Adrenal gland (tissue), 12 donors: ENCODE results near the gene HBZ. TPM values are rescaled to one million over a fixed set of nuclear protein-coding genes. Genes with fewer than 3 reads are reported as not detected.

Experiments used
- DNase-seq, 7 donors: peaks; one replicate each; pipeline ENCODE4 v3.0.0-alpha.2; 2019 to 2020
- H3K27ac ChIP-seq, 5 donors: fragments of 200-600 bp; sonication (generic) in 4 of 5; 1 replicate in 3 of 5; 2 replicates in 2 of 5; pipeline versions ENCODE4 v1.5.1 to v1.8.0; 2016 to 2020; ENCODE audit warnings: mild to moderate bottlenecking in 1 of 5
- H3K27me3 ChIP-seq: fragments of 200-600 bp; 2 replicates; pipeline ENCODE4 v1.8.0; 2021
- H3K36me3 ChIP-seq, 2 donors: fragments of 200-600 bp; replicated peaks in 1 of 2; 1 replicate in 1 of 2; 2 replicates in 1 of 2; pipeline versions ENCODE4 v1.5.1 to v1.8.0; 2018 to 2022
- H3K4me1 ChIP-seq, 2 donors: fragments of 200-600 bp; replicated peaks in 1 of 2; 1 replicate in 1 of 2; 2 replicates in 1 of 2; pipeline versions ENCODE4 v1.5.1 to v1.8.0; 2018 to 2021
- H3K4me3 ChIP-seq, 4 donors: fragments of 200-600 bp; sonication (generic) in 3 of 4; one replicate each; pipeline ENCODE4 v1.5.1; 2016 to 2018
- H3K9me3 ChIP-seq, 3 donors: fragments of 200-600 bp; sonication (generic) in 1 of 3; replicated peaks in 1 of 3; 1 replicate in 2 of 3; 2 replicates in 1 of 3; pipeline versions ENCODE4 v1.5.1 to v1.8.0; 2016 to 2021
- POLR2A ChIP-seq, 2 donors: fragments of 450-650 bp; IDR thresholded peaks; one replicate each; pipeline ENCODE4 v1.6.1; 2017; ENCODE audit warnings: antibody characterized with exemption in 2 of 2, mild to moderate bottlenecking in 2 of 2, moderate library complexity in 1 of 2
- WGBS, 4 donors: extraction: QIAGEN DNeasy Blood & Tissue Kit in 2 of 4; methylation state at CpG; one replicate each; pipeline versions ENCODE4 v1.1.5 to v1.1.7; 2013 to 2017; 5-methylcytosine and 5-hydroxymethylcytosine counted together
- intact Hi-C, 2 donors: fragments of 100-400 bp; cut with DNase I; formaldehyde crosslinking; loops; one replicate each; pipeline versions ENCODE4 v1.14.1 to v1.15.0; 2022 to 2023
- polyA plus RNA-seq, 3 donors: library from polyadenylated mRNA; stranded (reverse); fragments of 200-250 nt in 2 of 3; fragments of 350-450 nt in 1 of 3; fragmentation: Illumina TruSeq in 1 of 3; extraction: RNeasy Lipid Tissue Mini Kit (QIAGEN cat#74804) in 1 of 3; gene quantifications; one replicate each; pipeline ENCODE4 v1.2.3, GENCODE V29; 2013 to 2014
- total RNA-seq, 9 donors: library from RNA; depleted of rRNA in 4 of 9; stranded (reverse); fragments of >200 nt in 4 of 9; fragments of 120-200 nt in 1 of 9; fragmentation: NEBNext Ultra II Directional in 1 of 9; extraction: Animal tissue kit (Norgen Biotek cat#: 25700) in 1 of 9; gene quantifications; one replicate each; pipeline versions ENCODE4 v1.1.0 to v1.2.4, GENCODE V29; 2013 to 2023
- TF ChIP-seq, protein P1 (sequence below), 6 experiments: fragments of 450-650 bp in 4 of 6; fragments of 200-600 bp in 2 of 6; sonication (generic) in 1 of 6; IDR thresholded peaks; 1 replicate in 5 of 6; 2 replicates in 1 of 6; pipeline versions ENCODE4 v1.5.1 to v1.8.0; 2016 to 2021; ENCODE audit warnings: antibody characterized with exemption in 6 of 6, mild to moderate bottlenecking in 2 of 6, moderate library complexity in 1 of 6
- donor health status: healthy with polysubstance abuse.
- donor health status: Bipolar disorder and iron deficiency.
- donor health status: DM: yes; HTN: yes; CAD: no.
- donor health status: DM: no; HTN: no; CAD: no.
- donor health status: DM: no; HTN: no; CAD: no.
- donor health status: DM: yes; HTN: yes; CAD: no.

Gene HBZ
- total and polyA plus RNA-seq, 12 donors = 0.61 to 1.3 (median 1.3) TPM; not detected in 9

DNA sequence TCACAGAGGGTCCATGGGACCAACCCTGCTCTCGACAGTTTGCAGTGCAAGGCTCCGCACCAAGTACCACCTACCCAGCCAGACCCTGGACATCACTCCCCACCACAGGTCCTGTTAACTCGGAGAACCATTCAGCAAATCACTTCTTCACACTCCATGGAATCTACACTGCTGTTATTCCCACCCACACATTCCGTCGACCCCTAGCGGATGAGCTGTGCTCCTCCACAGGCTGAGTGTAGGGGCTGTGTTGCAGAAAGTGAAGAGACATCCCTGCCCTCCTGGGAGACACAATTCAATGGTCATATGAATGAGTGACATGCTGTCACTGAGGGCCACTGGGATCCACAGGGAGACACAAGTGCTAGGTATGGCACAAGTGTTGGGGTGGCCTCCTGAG is 46.9 kb upstream of the HBZ start:
- WGBS, 4 donors = 92 to 98% (median 95%) methylated on average over 6 of the region's 6 CpGs
- Histone ChIP-seq H3K4me1 (peaks cover 0 to 17% of the 10 kb centered on the region in 2 donors), H3K27ac (no peak overlapping the region), H3K36me3 (peaks cover 0 to 19% of the 10 kb centered on the region in 2 donors), H3K27me3 (no peaks in the 10 kb centered on the region), H3K9me3 (no peaks in the 10 kb centered on the region), H3K4me3 (no peak overlapping the region)
- TF ChIP-seq POLR2A (IDR thresholded peaks at IDR 0.05) = no peak
- TF ChIP-seq, protein P1, sequence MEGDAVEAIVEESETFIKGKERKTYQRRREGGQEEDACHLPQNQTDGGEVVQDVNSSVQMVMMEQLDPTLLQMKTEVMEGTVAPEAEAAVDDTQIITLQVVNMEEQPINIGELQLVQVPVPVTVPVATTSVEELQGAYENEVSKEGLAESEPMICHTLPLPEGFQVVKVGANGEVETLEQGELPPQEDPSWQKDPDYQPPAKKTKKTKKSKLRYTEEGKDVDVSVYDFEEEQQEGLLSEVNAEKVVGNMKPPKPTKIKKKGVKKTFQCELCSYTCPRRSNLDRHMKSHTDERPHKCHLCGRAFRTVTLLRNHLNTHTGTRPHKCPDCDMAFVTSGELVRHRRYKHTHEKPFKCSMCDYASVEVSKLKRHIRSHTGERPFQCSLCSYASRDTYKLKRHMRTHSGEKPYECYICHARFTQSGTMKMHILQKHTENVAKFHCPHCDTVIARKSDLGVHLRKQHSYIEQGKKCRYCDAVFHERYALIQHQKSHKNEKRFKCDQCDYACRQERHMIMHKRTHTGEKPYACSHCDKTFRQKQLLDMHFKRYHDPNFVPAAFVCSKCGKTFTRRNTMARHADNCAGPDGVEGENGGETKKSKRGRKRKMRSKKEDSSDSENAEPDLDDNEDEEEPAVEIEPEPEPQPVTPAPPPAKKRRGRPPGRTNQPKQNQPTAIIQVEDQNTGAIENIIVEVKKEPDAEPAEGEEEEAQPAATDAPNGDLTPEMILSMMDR (IDR thresholded peaks at IDR 0.05) = no peak
- DNase-seq = no peak
- intact Hi-C loops = loop anchor here (5.0 kb wide), 2 partner anchors 77 to 82 kb away; partner anchors contain the start of gene HBQ1 (in 1 of the 2)

DNA sequence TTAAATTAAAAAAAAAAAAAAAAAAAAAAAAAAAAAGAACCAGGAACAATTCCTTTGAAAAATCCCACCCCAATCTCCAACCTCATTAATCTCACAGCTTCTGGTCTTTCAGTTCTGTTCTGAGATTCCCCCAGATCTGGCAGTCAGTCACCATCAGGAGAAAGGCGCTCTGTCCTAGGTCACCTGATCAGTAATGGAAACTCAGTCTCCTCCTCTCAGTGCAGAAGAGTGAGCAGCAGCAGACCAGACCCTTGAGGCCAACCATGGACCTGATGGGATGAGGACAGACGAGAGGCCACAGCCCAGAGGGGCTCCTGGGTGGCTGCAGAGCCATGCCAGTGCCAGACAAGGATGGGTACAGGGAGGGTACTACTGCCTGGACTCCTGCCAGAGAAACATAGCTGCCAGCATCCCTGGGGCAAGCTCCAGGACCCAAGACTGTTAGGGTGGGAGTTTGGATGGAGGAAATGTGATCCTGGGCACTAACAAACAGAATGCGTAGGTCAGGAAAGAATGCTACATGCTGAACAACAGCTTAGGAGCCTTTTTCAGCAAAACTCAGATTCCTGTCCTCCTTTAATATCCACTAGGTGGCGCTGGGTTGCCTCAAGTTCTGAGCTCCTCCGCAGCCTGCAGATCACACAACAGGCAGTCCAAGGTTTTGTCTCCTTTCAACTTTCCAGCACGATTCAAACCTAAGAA is 45.7 kb upstream of the HBZ start:
- H3K27me3 ChIP-seq = no peaks in the 10 kb centered on the region
- 18 to 27% (median 23%) methylated on average over 5 to 6 of the region's 6 CpGs for WGBS, 4 donors
- peaks cover 0 to 29% of the 10 kb centered on the region in 2 donors for H3K36me3 ChIP-seq
- intact Hi-C loops = loop anchor here (5.0 kb wide), 2 partner anchors 76 to 81 kb away; partner anchors contain the start of gene HBQ1 (in 1 of the 2)
- peak; percentile 62 to 86 (median 77) for DNase-seq
- TF ChIP-seq, protein P1 (IDR thresholded peaks at IDR 0.05) = peak; percentile 75 to 85 (median 80)
- no peak for TF ChIP-seq POLR2A (IDR thresholded peaks at IDR 0.05)
- H3K27ac ChIP-seq = no peak overlapping the region
- no peak overlapping the region for H3K4me3 ChIP-seq
- no peaks in the 10 kb centered on the region for H3K9me3 ChIP-seq
- H3K4me1 ChIP-seq = peaks cover 0 to 12% of the 10 kb centered on the region in 2 donors

DNA sequence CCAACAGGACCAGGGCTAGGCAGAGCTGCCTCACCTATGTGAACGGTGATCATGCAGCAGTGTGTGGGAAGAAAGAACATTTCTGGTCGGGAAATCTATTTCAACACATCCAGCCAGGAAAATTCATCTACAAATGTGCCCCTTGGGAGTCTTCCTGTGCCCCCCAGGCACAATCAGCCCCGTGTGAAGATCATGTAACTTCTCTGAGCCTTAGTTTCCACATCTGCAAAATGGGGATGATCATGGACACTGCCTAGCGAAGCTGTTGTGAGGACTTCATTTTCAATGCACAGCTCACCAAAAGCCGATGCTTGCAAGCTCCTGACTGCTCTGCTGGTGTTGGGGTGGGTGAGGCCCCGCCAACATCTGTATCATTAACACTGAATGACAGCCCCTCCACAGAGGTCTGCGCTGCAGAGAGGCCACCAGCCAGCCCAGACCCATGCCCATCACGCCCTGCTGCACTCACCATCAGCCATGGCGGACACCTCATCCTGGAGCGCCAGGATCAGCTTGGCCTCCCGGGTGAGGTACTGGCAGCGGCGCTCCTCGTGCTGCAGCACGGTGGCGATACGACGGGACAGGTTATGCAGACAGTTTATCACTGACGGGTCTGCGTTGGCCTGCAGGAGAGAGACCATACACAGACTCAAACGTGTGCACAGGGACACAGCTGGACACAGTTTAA is 40.1 kb upstream of the HBZ start:
- Histone ChIP-seq H3K36me3 (peaks cover 0 to 46% of the 10 kb centered on the region in 2 donors), H3K27ac (no peak overlapping the region), H3K4me3 (no peak overlapping the region), H3K4me1 (peaks cover 9 to 13% of the 10 kb centered on the region in 2 donors), H3K27me3 (no peaks in the 10 kb centered on the region), H3K9me3 (no peaks in the 10 kb centered on the region)
- TF ChIP-seq POLR2A (IDR thresholded peaks at IDR 0.05) = no peak
- TF ChIP-seq, protein P1 (IDR thresholded peaks at IDR 0.05) = no peak
- intact Hi-C loops = no loop called here
- DNase-seq = no peak
- WGBS, 4 donors = 90 to 93% (median 93%) methylated on average over 16 to 21 of the region's 21 CpGs

DNA sequence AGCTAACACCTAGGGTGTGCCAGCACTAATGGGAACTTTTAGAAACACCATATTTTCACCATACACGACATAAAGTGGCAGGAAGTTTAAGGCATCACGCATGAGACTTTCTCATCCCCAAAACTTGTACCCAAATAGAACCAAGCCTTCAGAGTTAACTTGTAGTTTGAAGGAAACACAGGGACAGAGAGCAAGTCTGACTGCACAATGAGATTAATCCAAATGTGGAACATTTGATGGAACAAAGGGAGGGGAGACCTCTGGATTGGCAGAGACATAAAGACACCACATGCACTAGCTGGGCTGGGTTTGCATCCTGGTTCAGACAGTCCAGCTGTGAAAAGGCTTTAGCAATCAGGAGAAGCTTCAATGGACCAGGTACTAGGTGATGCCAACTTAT is 38.1 kb upstream of the HBZ start:
- WGBS, 4 donors = 92 to 97% (median 95%) methylated on average over 2 of the region's 2 CpGs
- Histone ChIP-seq H3K36me3 (peaks cover 0 to 42% of the 10 kb centered on the region in 2 donors), H3K4me1 (peaks cover 9 to 17% of the 10 kb centered on the region in 2 donors), H3K27me3 (no peaks in the 10 kb centered on the region), H3K27ac (no peak overlapping the region), H3K4me3 (no peak overlapping the region), H3K9me3 (no peaks in the 10 kb centered on the region)
- no peak for DNase-seq
- intact Hi-C loops = no loop called here
- no peak for TF ChIP-seq POLR2A (IDR thresholded peaks at IDR 0.05)
- TF ChIP-seq, protein P1 (IDR thresholded peaks at IDR 0.05) = no peak
